LHCN-M2 (cell line): ENCODE measurements around the gene MTAP. TPM values are rescaled to one million over a fixed set of nuclear protein-coding genes. Genes with fewer than 3 reads are reported as not detected.
A peak's percentile ranks its signal among the peaks of the same experiment; 100 is the strongest.

ENCODE experiments used
- DNase-seq: peaks from one replicate; pipeline ENCODE4 v3.0.0-alpha.2; 2012; ENCODE audit warnings: low read depth
- polyA plus RNA-seq: library from polyadenylated mRNA; unstranded; fragments of >200 nt; gene quantifications from one replicate; pipeline ENCODE4 v1.2.1, GENCODE V29; 2012; ENCODE audit warnings: missing spikeins
- total RNA-seq: library from RNA; depleted of rRNA; stranded (reverse); fragments of >200 nt; gene quantifications from 2 replicates; pipeline ENCODE4 v1.2.3, GENCODE V29; 2014; rRNA removed

The MTAP gene
- 60.0 and 67.5 TPM in 2 replicates for total RNA-seq
- 11.7 TPM for polyA plus RNA-seq

- DNase-seq = peak; percentile 93
Measured at GRCh38 chr9:21802418-21803000, at the start of gene MTAP. Gene MTAP (plus strand): TSS chr9:21802636. CDS start chr9:21802749, 113 bp downstream.

- no peak for DNase-seq
Measured at GRCh38 chr9:21753523-21753922, 48.9 kb upstream of the MTAP start.

- no peak for DNase-seq
Measured at GRCh38 chr9:21754741-21755140, 47.7 kb upstream of the MTAP start.

GRCh38 chr9:21758540-21758939 is 43.9 kb upstream of the MTAP start:
- DNase-seq = no peak

- DNase-seq = peak; percentile 60
Measured at GRCh38 chr9:21761309-21761901, 41.0 kb upstream of the MTAP start.

- DNase-seq = no peak
Measured at GRCh38 chr9:21762064-21762463, 40.4 kb upstream of the MTAP start.

GRCh38 chr9:21764846-21765245 is 37.6 kb upstream of the MTAP start:
- DNase-seq = peak; percentile 45

- no peak for DNase-seq
Measured at GRCh38 chr9:21766096-21766495, 36.3 kb upstream of the MTAP start.

GRCh38 chr9:21770871-21771560 is 31.4 kb upstream of the MTAP start:
- DNase-seq = peak; percentile 76

GRCh38 chr9:21777701-21778100 is 24.7 kb upstream of the MTAP start:
- peak; percentile 70 for DNase-seq

- DNase-seq = peak; percentile 54
Measured at GRCh38 chr9:21778304-21778703, 24.1 kb upstream of the MTAP start.

- DNase-seq = peak; percentile 61
Measured at GRCh38 chr9:21779397-21779796, 23.0 kb upstream of the MTAP start.

- DNase-seq = no peak
Measured at GRCh38 chr9:21781656-21782055, 20.8 kb upstream of the MTAP start.

GRCh38 chr9:21782205-21782604 is 20.2 kb upstream of the MTAP start:
- DNase-seq = no peak

GRCh38 chr9:21788752-21789151 is 13.7 kb upstream of the MTAP start:
- no peak for DNase-seq

- DNase-seq = peak; percentile 88
Measured at GRCh38 chr9:21789541-21790037, 12.8 kb upstream of the MTAP start.

GRCh38 chr9:21795483-21795882 is 7.0 kb upstream of the MTAP start:
- DNase-seq = no peak

- DNase-seq = peak; percentile 54
Measured at GRCh38 chr9:21796768-21797167, 5.7 kb upstream of the MTAP start.

GRCh38 chr9:21800931-21801682 is 1.3 kb upstream of the MTAP start:
- no peak for DNase-seq

- peak; percentile 78 for DNase-seq
Measured at GRCh38 chr9:21801683-21802417, 586 bp upstream of the MTAP start.

- no peak for DNase-seq
Measured at GRCh38 chr9:21803649-21804048, 1.2 kb downstream of the MTAP start.
